Esophagus squamous epithelium (tissue), 5 donors: ENCODE results near the gene SUDS3. TPM values are rescaled to one million over a fixed set of nuclear protein-coding genes. Genes with fewer than 3 reads are reported as not detected.
"Not testable (repeated sequence)": the region's sequence is repeated elsewhere in the genome, so short reads cannot be mapped to it uniquely, and the experiment has no call there.

Experiments used
- DNase-seq: peaks from one replicate; lab custom pipeline; 2025; lab: John Stamatoyannopoulos, UW
- H3K27ac ChIP-seq, 4 donors: fragments of 200-600 bp; sonication (generic); one replicate each; pipeline ENCODE4 v1.5.1; 2016 to 2019; ENCODE audit warnings: mild to moderate bottlenecking in 1 of 4
- H3K27me3 ChIP-seq, 4 donors: fragments of 200-600 bp; sonication (generic); 1 replicate in 3 of 4; 2 replicates in 1 of 4; pipeline versions ENCODE4 v1.5.1 to v1.6.0; 2017 to 2021; ENCODE audit warnings: antibody characterized with exemption in 1 of 4
- H3K36me3 ChIP-seq, 3 donors: fragments of 200-600 bp; sonication (generic); one replicate each; pipeline ENCODE4 v1.5.1; 2016 to 2019
- H3K4me1 ChIP-seq, 3 donors: fragments of 200-600 bp; sonication (generic); one replicate each; pipeline ENCODE4 v1.5.1; 2017 to 2019
- H3K4me3 ChIP-seq, 4 donors: fragments of 200-600 bp; sonication (generic); 1 replicate in 3 of 4; 2 replicates in 1 of 4; pipeline ENCODE4 v1.5.1; 2016 to 2019; ENCODE audit warnings: mild to moderate bottlenecking in 2 of 4, moderate library complexity in 1 of 4
- H3K9me3 ChIP-seq, 3 donors: fragments of 200-600 bp; sonication (generic); one replicate each; pipeline ENCODE4 v1.5.1; 2016 to 2019
- POLR2A ChIP-seq, 4 donors: fragments of 450-650 bp; IDR thresholded peaks; one replicate each; pipeline ENCODE4 v1.6.1; 2017; ENCODE audit warnings: antibody characterized with exemption in 4 of 4, mild to moderate bottlenecking in 4 of 4, moderate library complexity in 3 of 4
- WGBS, 2 donors: methylation state at CpG; one replicate each; pipeline ENCODE4 v1.1.5; 2018; 5-methylcytosine and 5-hydroxymethylcytosine counted together
- intact Hi-C: fragments of 100-400 bp; cut with DNase I; formaldehyde crosslinking; loops from one replicate; pipeline ENCODE4 v1.15.0; 2022
- total RNA-seq, 4 donors: library from RNA; depleted of rRNA; stranded (reverse); fragments of >200 nt; gene quantifications; one replicate each; pipeline ENCODE4 v1.1.0, GENCODE V29; 2016
- TF ChIP-seq, protein P1 (sequence below), 6 experiments: fragments of 450-650 bp in 4 of 6; fragments of 200-600 bp in 2 of 6; sonication (generic) in 2 of 6; IDR thresholded peaks; one replicate each; pipeline ENCODE4 v1.5.1; 2016 to 2019; ENCODE audit warnings: antibody characterized with exemption in 6 of 6, mild to moderate bottlenecking in 4 of 6, moderate library complexity in 4 of 6
- donor health status: DM: yes; HTN: yes; CAD: no.

SUDS3 gene
- total RNA-seq, 4 donors from 2014 or later, result 43.3 to 55.0 (median 44.8) TPM

DNA sequence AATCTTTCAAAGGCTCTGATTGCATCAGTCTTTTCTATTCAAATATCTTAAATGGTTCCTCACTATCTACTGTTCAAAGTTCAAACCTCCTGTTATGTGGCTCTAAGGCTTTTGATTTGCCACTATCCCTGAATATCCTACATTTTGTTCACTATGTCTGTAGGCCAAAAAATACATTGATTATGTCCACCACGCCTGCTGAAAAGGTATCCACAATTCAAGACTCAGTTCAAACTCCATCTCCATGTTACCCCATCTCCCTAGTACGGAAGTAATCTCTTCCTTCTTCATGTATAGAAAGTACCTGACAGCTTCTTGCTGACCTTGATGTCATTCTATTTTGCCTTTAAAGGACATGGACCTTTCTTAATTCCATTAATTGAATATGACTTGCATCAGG is 28.4 kb upstream of the SUDS3 start:
- no peaks in the 10 kb centered on the region for H3K27me3 ChIP-seq
- H3K4me1 ChIP-seq, result peaks cover 0 to 7% (median 0%) of the 10 kb centered on the region in 3 donors
- no peak for DNase-seq
- H3K4me3 ChIP-seq, result no peak overlapping the region
- no peaks in the 10 kb centered on the region for H3K9me3 ChIP-seq
- 94 to 96% methylated on average over 2 of the region's 2 CpGs for WGBS, 2 donors
- intact Hi-C loops, result no loop called here
- no peaks in the 10 kb centered on the region for H3K36me3 ChIP-seq
- H3K27ac ChIP-seq, result no peak overlapping the region
- TF ChIP-seq, protein P1, sequence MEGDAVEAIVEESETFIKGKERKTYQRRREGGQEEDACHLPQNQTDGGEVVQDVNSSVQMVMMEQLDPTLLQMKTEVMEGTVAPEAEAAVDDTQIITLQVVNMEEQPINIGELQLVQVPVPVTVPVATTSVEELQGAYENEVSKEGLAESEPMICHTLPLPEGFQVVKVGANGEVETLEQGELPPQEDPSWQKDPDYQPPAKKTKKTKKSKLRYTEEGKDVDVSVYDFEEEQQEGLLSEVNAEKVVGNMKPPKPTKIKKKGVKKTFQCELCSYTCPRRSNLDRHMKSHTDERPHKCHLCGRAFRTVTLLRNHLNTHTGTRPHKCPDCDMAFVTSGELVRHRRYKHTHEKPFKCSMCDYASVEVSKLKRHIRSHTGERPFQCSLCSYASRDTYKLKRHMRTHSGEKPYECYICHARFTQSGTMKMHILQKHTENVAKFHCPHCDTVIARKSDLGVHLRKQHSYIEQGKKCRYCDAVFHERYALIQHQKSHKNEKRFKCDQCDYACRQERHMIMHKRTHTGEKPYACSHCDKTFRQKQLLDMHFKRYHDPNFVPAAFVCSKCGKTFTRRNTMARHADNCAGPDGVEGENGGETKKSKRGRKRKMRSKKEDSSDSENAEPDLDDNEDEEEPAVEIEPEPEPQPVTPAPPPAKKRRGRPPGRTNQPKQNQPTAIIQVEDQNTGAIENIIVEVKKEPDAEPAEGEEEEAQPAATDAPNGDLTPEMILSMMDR (IDR thresholded peaks at IDR 0.05), result no peak
- TF ChIP-seq POLR2A (IDR thresholded peaks at IDR 0.05), result no peak

DNA sequence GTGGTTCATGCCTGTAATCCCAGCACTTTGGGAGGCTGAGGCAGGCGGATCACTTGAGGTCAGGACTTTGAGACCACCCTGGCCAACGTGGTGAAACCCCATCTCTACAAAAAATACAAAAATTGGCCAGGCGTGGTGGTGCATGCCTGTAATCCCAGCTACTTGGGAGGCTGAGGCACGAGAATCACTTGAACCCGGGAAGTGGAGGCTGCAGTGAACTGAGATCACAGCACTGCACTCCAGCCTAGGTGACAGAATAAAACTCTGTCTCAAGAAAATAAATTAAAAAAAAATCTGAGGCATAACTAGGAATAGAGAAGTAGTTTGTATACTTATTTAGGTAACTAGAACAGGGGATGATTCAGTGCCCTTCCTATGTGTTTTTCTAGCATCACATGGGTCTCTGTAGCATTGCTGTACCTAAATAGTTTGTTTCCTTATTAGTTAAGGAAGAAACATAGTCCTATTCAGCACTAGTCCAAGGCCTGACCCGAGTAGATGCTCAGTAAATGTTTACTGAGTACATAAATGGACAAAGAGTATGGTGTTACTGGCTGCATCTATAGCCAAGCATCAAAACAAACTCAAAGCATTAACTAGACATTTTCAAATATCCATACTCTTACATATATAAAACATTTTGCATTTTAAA is 25.3 kb upstream of the SUDS3 start:
- no peak overlapping the region for H3K27ac ChIP-seq
- no peaks in the 10 kb centered on the region for H3K9me3 ChIP-seq
- TF ChIP-seq POLR2A (IDR thresholded peaks at IDR 0.05), result no peak
- TF ChIP-seq, protein P1 (IDR thresholded peaks at IDR 0.05), result no peak
- H3K4me1 ChIP-seq, result peaks cover 0 to 10% (median 0%) of the 10 kb centered on the region in 3 donors
- peaks cover 0 to 5% (median 0%) of the 10 kb centered on the region in 3 donors for H3K36me3 ChIP-seq
- 92 to 95% methylated on average over 6 of the region's 6 CpGs for WGBS, 2 donors
- intact Hi-C loops, result no loop called here
- H3K27me3 ChIP-seq, result no peaks in the 10 kb centered on the region
- no peak overlapping the region for H3K4me3 ChIP-seq
- no peak for DNase-seq

DNA sequence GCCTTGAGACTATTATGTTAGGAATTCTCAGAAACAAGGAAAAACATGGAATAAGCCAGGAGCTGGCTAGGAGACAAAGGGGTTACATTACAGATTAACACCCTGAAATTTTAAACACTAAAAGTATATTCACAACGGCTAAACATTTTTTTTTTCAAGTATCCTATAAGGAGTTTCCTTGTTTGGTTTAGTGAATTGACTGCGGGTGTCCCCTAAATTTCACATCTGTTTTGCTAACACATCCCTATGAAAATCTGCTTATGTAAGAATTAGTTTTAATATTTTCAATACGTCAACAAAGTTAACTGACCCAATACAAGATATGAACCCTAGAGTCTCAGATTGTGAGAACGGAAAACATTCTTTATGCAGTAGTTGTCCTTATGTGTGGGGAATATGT is 22.6 kb upstream of the SUDS3 start:
- Histone ChIP-seq H3K4me3 (no peak overlapping the region), H3K9me3 (no peaks in the 10 kb centered on the region), H3K4me1 (peaks cover 6 to 21% (median 6%) of the 10 kb centered on the region in 3 donors), H3K27me3 (no peaks in the 10 kb centered on the region), H3K27ac (no peak overlapping the region), H3K36me3 (peaks cover 0 to 5% (median 0%) of the 10 kb centered on the region in 3 donors)
- no peak for DNase-seq
- TF ChIP-seq, protein P1 (IDR thresholded peaks at IDR 0.05), result no peak
- no peak for TF ChIP-seq POLR2A (IDR thresholded peaks at IDR 0.05)
- 84 to 91% methylated on average over 4 of the region's 4 CpGs for WGBS, 2 donors
- intact Hi-C loops, result no loop called here

DNA sequence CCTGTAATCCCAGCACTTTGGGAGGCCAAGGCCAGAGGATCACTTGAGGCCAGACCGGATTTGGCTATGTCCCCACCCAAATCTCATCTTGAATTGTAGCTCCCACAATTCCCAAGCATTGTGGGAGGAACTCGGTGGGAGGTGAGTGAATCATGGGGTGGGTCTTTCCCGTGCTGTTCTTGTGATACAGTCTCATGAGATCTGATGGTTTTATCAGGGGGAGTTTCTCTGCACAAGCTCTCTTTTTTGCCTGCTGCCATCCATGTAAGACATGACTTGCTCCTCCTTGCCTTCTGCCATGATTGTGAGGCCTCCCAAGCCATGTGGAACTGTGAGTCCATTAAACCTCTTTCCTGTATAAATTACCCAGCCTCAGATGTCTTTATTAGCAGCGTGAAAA is 21.9 kb upstream of the SUDS3 start:
- 83 to 91% methylated on average over 3 to 4 of the region's 4 CpGs for WGBS, 2 donors
- H3K27ac ChIP-seq, H3K9me3 ChIP-seq, H3K27me3 ChIP-seq, DNase-seq, H3K4me3 ChIP-seq, intact Hi-C loops, H3K36me3 ChIP-seq: not testable (repeated sequence)
- peaks cover 6 to 21% (median 6%) of the 10 kb centered on the region in 3 donors for H3K4me1 ChIP-seq

DNA sequence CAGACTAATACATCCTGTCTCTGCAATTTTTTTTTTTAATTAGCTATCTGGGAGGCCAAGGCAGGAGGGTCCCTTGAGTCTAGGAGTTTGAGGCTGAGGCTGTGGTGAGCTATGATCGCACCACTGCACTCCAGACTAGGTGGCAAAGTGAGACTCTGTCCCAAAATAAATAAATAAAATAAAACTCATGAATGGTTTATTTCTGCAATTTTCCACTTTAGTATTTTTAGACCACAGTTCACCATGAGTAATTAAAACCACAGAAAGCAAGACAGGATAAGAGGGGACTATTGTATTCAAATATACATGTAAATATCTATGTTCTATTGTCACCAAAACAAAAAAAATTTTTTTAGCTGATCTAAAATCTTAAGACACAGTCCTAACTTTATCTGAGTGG is 21.5 kb upstream of the SUDS3 start:
- Histone ChIP-seq H3K27me3 (no peaks in the 10 kb centered on the region), H3K4me1 (peaks cover 6 to 21% (median 6%) of the 10 kb centered on the region in 3 donors), H3K9me3 (no peaks in the 10 kb centered on the region), H3K36me3 (peaks cover 0 to 5% (median 0%) of the 10 kb centered on the region in 3 donors), H3K4me3 (no peak overlapping the region), H3K27ac (no peak overlapping the region)
- intact Hi-C loops, result no loop called here
- no peak for DNase-seq
- 72 to 89% methylated on average over 1 of the region's 1 CpG for WGBS, 2 donors
- TF ChIP-seq, protein P1 (IDR thresholded peaks at IDR 0.05), result no peak
- no peak for TF ChIP-seq POLR2A (IDR thresholded peaks at IDR 0.05)
